Fibroblast of pulmonary artery (primary cell): ENCODE data around the gene BABAM2.

Experiments
- DNase-seq: peaks from one replicate; pipeline ENCODE4 v3.0.0-alpha.2; 2010; ENCODE audit warnings: low read depth
- H3K4me3 ChIP-seq: replicated peaks from 2 replicates; pipeline ENCODE4 v1.5.1; 2011; ENCODE audit warnings: low read depth, mild to moderate bottlenecking, control low read depth, low read length, moderate library complexity
- CTCF ChIP-seq: IDR thresholded peaks from 2 replicates; pipeline ENCODE4 v1.5.1; 2011; ENCODE audit warnings: mild to moderate bottlenecking, control low read depth, low read length, inconsistent platforms; ENCODE audit errors: missing control alignments

BABAM2 gene

GRCh38 chr2:28086611-28087010 is 196.1 kb downstream of the BABAM2 start:
- no peak for DNase-seq

GRCh38 chr2:28088970-28089369 is 198.4 kb downstream of the BABAM2 start:
- peak; percentile 44 for DNase-seq
- no peak for TF ChIP-seq CTCF
- H3K4me3 ChIP-seq, result no peak overlapping the region

More at GRCh38 chr2:28086611-28087010, 196.1 kb downstream of the BABAM2 start:
- H3K4me3 ChIP-seq, result no peak overlapping the region
- TF ChIP-seq CTCF, result no peak

- DNase-seq, result no peak
- H3K4me3 ChIP-seq, result no peak overlapping the region
- no peak for TF ChIP-seq CTCF
Observed at GRCh38 chr2:28089486-28089885, 199.0 kb downstream of the BABAM2 start.

GRCh38 chr2:28093308-28093707 is 202.8 kb downstream of the BABAM2 start:
- no peak overlapping the region for H3K4me3 ChIP-seq
- no peak for TF ChIP-seq CTCF
- no peak for DNase-seq

- H3K4me3 ChIP-seq, result no peak overlapping the region
- no peak for TF ChIP-seq CTCF
- DNase-seq, result no peak
Observed at GRCh38 chr2:28093768-28094167, 203.2 kb downstream of the BABAM2 start.

- DNase-seq, result peak; percentile 20
- no peak for TF ChIP-seq CTCF
- no peak overlapping the region for H3K4me3 ChIP-seq
Observed at GRCh38 chr2:28094739-28095138, 204.2 kb downstream of the BABAM2 start.

GRCh38 chr2:28095622-28096021 is 205.1 kb downstream of the BABAM2 start:
- no peak overlapping the region for H3K4me3 ChIP-seq
- TF ChIP-seq CTCF, result no peak
- no peak for DNase-seq
